PC-9 (cell line): Measurements from ENCODE around the gene C1orf87. TPM values are rescaled to one million over a fixed set of nuclear protein-coding genes. Genes with fewer than 3 reads are reported as not detected.

ENCODE experiments used
- BruUV-seq: library from RNA; stranded (reverse); fragments of 400-500 nt; replicated peaks from 2 replicates; lab custom pipeline; 2021; lab: Mats Ljungman, UMichigan
- CTCF ChIA-PET: fragments of 300-600 bp; sonication (Branson Sonifier 250); formaldehyde crosslinking; loops from one replicate; lab custom pipeline; 2022; ENCODE audit warnings: antibody characterized with exemption; lab: Charles Lee
- POLR2A ChIA-PET: fragments of 300-600 bp; sonication (Branson Sonifier 250); formaldehyde crosslinking; loops from one replicate; lab custom pipeline; 2022; ENCODE audit warnings: antibody characterized with exemption; ENCODE audit not compliant: unreplicated experiment; lab: Charles Lee
- DNase-seq, 2 experiments: peaks; one replicate each; pipeline versions ENCODE4 v3.0.0 to v3.0.0-alpha.2; 2015 to 2022; ENCODE audit warnings: mixed read lengths in 1 of 2
- H2AFZ ChIP-seq: fragments of 200-600 bp; sonication (generic); 2 replicates; pipeline ENCODE4 v1.8.1; 2017; ENCODE audit warnings: antibody characterized with exemption
- H3F3A ChIP-seq: fragments of 200-600 bp; sonication (generic); 2 replicates; pipeline ENCODE4 v1.8.1; 2017; ENCODE audit warnings: antibody characterized with exemption, mild to moderate bottlenecking, low read depth; ENCODE audit not compliant: insufficient read depth
- H3K27ac ChIP-seq: fragments of 200-600 bp; sonication (generic); 2 replicates; pipeline ENCODE4 v1.6.1; 2016; ENCODE audit warnings: mixed run types
- H3K27me3 ChIP-seq: fragments of 200-600 bp; sonication (generic); 2 replicates; pipeline ENCODE4 v1.6.1; 2016; ENCODE audit warnings: low read depth, mixed run types; ENCODE audit not compliant: insufficient read depth
- H3K36me3 ChIP-seq: fragments of 200-600 bp; sonication (generic); 2 replicates; pipeline ENCODE4 v1.6.1; 2016; ENCODE audit warnings: low read depth, mixed run types
- H3K4me1 ChIP-seq: fragments of 200-600 bp; sonication (generic); replicated peaks from 2 replicates; pipeline ENCODE4 v1.6.1; 2016; ENCODE audit warnings: mixed run types; ENCODE audit not compliant: insufficient read depth
- H3K4me2 ChIP-seq: fragments of 200-600 bp; sonication (generic); 2 replicates; pipeline ENCODE4 v1.6.1; 2017; ENCODE audit warnings: mixed run types
- H3K4me3 ChIP-seq: fragments of 200-600 bp; sonication (generic); 2 replicates; pipeline ENCODE4 v1.6.1; 2016; ENCODE audit warnings: mixed run types
- H3K79me2 ChIP-seq: fragments of 200-600 bp; sonication (generic); 2 replicates; pipeline ENCODE4 v1.6.1; 2017; ENCODE audit warnings: low read depth, mixed run types
- H3K9me2 ChIP-seq: fragments of 200-600 bp; sonication (generic); 2 replicates; pipeline ENCODE4 v1.8.1; 2017; ENCODE audit warnings: mild to moderate bottlenecking; ENCODE audit not compliant: insufficient read depth
- H3K9me3 ChIP-seq: fragments of 200-600 bp; sonication (generic); 2 replicates; pipeline ENCODE4 v1.8.1; 2016; ENCODE audit warnings: low read depth; ENCODE audit not compliant: insufficient read depth
- H4K20me1 ChIP-seq: fragments of 200-600 bp; sonication (generic); 2 replicates; pipeline ENCODE4 v1.8.1; 2017; ENCODE audit not compliant: insufficient read depth
- CTCF ChIP-seq: fragments of 200-600 bp; sonication (generic); conservative IDR thresholded peaks from 2 replicates; pipeline ENCODE4 v1.6.1; 2017; ENCODE audit warnings: mixed run types, antibody characterized with exemption, mild to moderate bottlenecking, moderate library complexity
- EZH2 ChIP-seq: fragments of 200-600 bp; sonication (generic); IDR thresholded peaks from 2 replicates; pipeline ENCODE4 v1.8.0; 2017; ENCODE audit warnings: antibody characterized with exemption, low read depth
- intact Hi-C: fragments of 100-400 bp; cut with micrococcal nuclease; formaldehyde crosslinking; loops from one replicate; pipeline ENCODE4 v1.10.0; 2022; ENCODE audit not compliant: unreplicated experiment
- total RNA-seq: library from RNA; stranded (reverse); gene quantifications from 2 replicates; pipeline ENCODE4 v1.2.3, GENCODE V29; 2021

C1orf87 gene
- total RNA-seq, 1 experiment from 2014 or later, result not detected

- DNase-seq, result no peak
- no peaks in the 10 kb centered on the region for H3F3A ChIP-seq
- H3K4me2 ChIP-seq, result no peak overlapping the region
- no peak overlapping the region for H3K27ac ChIP-seq
- no peaks in the 10 kb centered on the region for H3K79me2 ChIP-seq
- H3K27me3 ChIP-seq, result no peaks in the 10 kb centered on the region
- H3K4me1 ChIP-seq, result no peaks in the 10 kb centered on the region
- POLR2A ChIA-PET, result no interaction called here
- no peaks in the 10 kb centered on the region for H3K9me2 ChIP-seq
- H3K4me3 ChIP-seq, result no peak overlapping the region
- intact Hi-C loops, result no loop called here
- no TSS peak for BruUV-seq
- H2AFZ ChIP-seq, result no peak overlapping the region
- no peaks in the 10 kb centered on the region for H4K20me1 ChIP-seq
- H3K36me3 ChIP-seq, result no peaks in the 10 kb centered on the region
- CTCF ChIA-PET, result no interaction called here
- H3K9me3 ChIP-seq, result no peaks in the 10 kb centered on the region
- no peak for TF ChIP-seq EZH2
- TF ChIP-seq CTCF, result no peak
Observed at GRCh38 chr1:60037669-60038068, 35.9 kb downstream of the C1orf87 start.

- Histone ChIP-seq H3F3A (no peaks in the 10 kb centered on the region), H2AFZ (no peak overlapping the region), H3K79me2 (no peaks in the 10 kb centered on the region), H3K9me3 (no peaks in the 10 kb centered on the region), H3K4me3 (no peak overlapping the region), H4K20me1 (no peaks in the 10 kb centered on the region), H3K27me3 (no peaks in the 10 kb centered on the region), H3K27ac (no peak overlapping the region), H3K4me2 (no peak overlapping the region), H3K9me2 (no peaks in the 10 kb centered on the region), H3K4me1 (no peaks in the 10 kb centered on the region), H3K36me3 (no peaks in the 10 kb centered on the region)
- no peak for TF ChIP-seq CTCF
- TF ChIP-seq EZH2, result no peak
- ChIA-PET POLR2A (no interaction called here), CTCF (no interaction called here)
- BruUV-seq, result no TSS peak
- intact Hi-C loops, result no loop called here
- DNase-seq, result no peak
Observed at GRCh38 chr1:60036856-60037460, 36.6 kb downstream of the C1orf87 start.

GRCh38 chr1:60035921-60036320, 37.6 kb downstream of the C1orf87 start:
- TF ChIP-seq CTCF, result no peak
- no peak for TF ChIP-seq EZH2
- DNase-seq, result no peak
- H3K27me3 ChIP-seq, result no peaks in the 10 kb centered on the region
- no peak overlapping the region for H3K4me2 ChIP-seq
- H4K20me1 ChIP-seq, result no peaks in the 10 kb centered on the region
- no peaks in the 10 kb centered on the region for H3F3A ChIP-seq
- H3K4me3 ChIP-seq, result no peak overlapping the region
- H3K36me3 ChIP-seq, result no peaks in the 10 kb centered on the region
- no peaks in the 10 kb centered on the region for H3K9me2 ChIP-seq
- BruUV-seq, result no TSS peak
- H3K9me3 ChIP-seq, result no peaks in the 10 kb centered on the region
- intact Hi-C loops, result no loop called here
- no peak overlapping the region for H2AFZ ChIP-seq
- CTCF ChIA-PET, result no interaction called here
- H3K4me1 ChIP-seq, result no peaks in the 10 kb centered on the region
- no peaks in the 10 kb centered on the region for H3K79me2 ChIP-seq
- H3K27ac ChIP-seq, result no peak overlapping the region
- POLR2A ChIA-PET, result no interaction called here
